ENCODE measurements around the gene OPCML. TPM values are rescaled to one million over a fixed set of nuclear protein-coding genes. Genes with fewer than 3 reads are reported as not detected.

Gene OPCML
- total RNA-seq, 2 donors from 2014 or later = 0.34 TPM; not detected in 1

- Histone ChIP-seq H3K36me3 (no peaks in the 10 kb centered on the region), H3K27ac (no peak overlapping the region), H3K4me1 (replicated peaks) (no peaks in the 10 kb centered on the region), H3K4me3 (no peak overlapping the region), H3K9me3 (no peaks in the 10 kb centered on the region), H3K27me3 (replicated peaks; ENCODE audit: insufficient read depth) (no peaks in the 10 kb centered on the region)
- intact Hi-C loops (cut with DNase I) = no loop called here
- no peak for DNase-seq (ENCODE audit: low spot score)
- 70% methylated on average over 7 of the region's 7 CpGs for WGBS
- TF ChIP-seq POLR2AphosphoS5 (IDR thresholded peaks at IDR 0.05) = no peak
- TF ChIP-seq CTCF (IDR thresholded peaks at IDR 0.05) = no peak
- no peak for TF ChIP-seq POLR2A (IDR thresholded peaks at IDR 0.05)
Observed at GRCh38 chr11:132549001-132549400, 983.3 kb downstream of the OPCML start.

GRCh38 chr11:132544007-132544406 lies 988.3 kb downstream of the OPCML start:
- intact Hi-C loops (cut with DNase I) = no loop called here
- WGBS = 51% methylated on average over 5 of the region's 5 CpGs

GRCh38 chr11:132541794-132542193 lies 990.5 kb downstream of the OPCML start:
- intact Hi-C loops (cut with DNase I) = no loop called here
- no peak overlapping the region for H3K27ac ChIP-seq
- no peaks in the 10 kb centered on the region for H3K9me3 ChIP-seq
- DNase-seq (ENCODE audit: low spot score) = no peak
- H3K27me3 ChIP-seq (replicated peaks; ENCODE audit: insufficient read depth) = no peaks in the 10 kb centered on the region
- TF ChIP-seq POLR2A (IDR thresholded peaks at IDR 0.05) (no peak), CTCF (IDR thresholded peaks at IDR 0.05) (no peak), POLR2AphosphoS5 (IDR thresholded peaks at IDR 0.05) (no peak)
- no peak overlapping the region for H3K4me3 ChIP-seq
- H3K36me3 ChIP-seq = no peaks in the 10 kb centered on the region
- WGBS = 96% methylated on average over 2 of the region's 2 CpGs
- no peaks in the 10 kb centered on the region for H3K4me1 ChIP-seq (replicated peaks)

More at GRCh38 chr11:132544007-132544406, 988.3 kb downstream of the OPCML start:
- Histone ChIP-seq H3K4me1 (replicated peaks) (no peaks in the 10 kb centered on the region), H3K27me3 (replicated peaks; ENCODE audit: insufficient read depth) (no peaks in the 10 kb centered on the region), H3K36me3 (no peaks in the 10 kb centered on the region), H3K9me3 (no peaks in the 10 kb centered on the region), H3K4me3 (no peak overlapping the region), H3K27ac (no peak overlapping the region)
- TF ChIP-seq POLR2A (IDR thresholded peaks at IDR 0.05) (no peak), CTCF (IDR thresholded peaks at IDR 0.05) (no peak), POLR2AphosphoS5 (IDR thresholded peaks at IDR 0.05) (no peak)
- no peak for DNase-seq (ENCODE audit: low spot score)

GRCh38 chr11:132540581-132540980 lies 991.7 kb downstream of the OPCML start:
- Histone ChIP-seq H3K36me3 (no peaks in the 10 kb centered on the region), H3K27ac (no peak overlapping the region), H3K9me3 (no peaks in the 10 kb centered on the region), H3K27me3 (replicated peaks; ENCODE audit: insufficient read depth) (no peaks in the 10 kb centered on the region), H3K4me1 (replicated peaks) (no peaks in the 10 kb centered on the region), H3K4me3 (no peak overlapping the region)
- intact Hi-C loops (cut with DNase I) = no loop called here
- 22% methylated on average over 2 of the region's 2 CpGs for WGBS
- DNase-seq (ENCODE audit: low spot score) = no peak
- TF ChIP-seq CTCF (IDR thresholded peaks at IDR 0.05) (no peak), POLR2A (IDR thresholded peaks at IDR 0.05) (no peak), POLR2AphosphoS5 (IDR thresholded peaks at IDR 0.05) (no peak)

- no peaks in the 10 kb centered on the region for H3K9me3 ChIP-seq
- DNase-seq (ENCODE audit: low spot score) = no peak
- no peak overlapping the region for H3K27ac ChIP-seq
- H3K4me3 ChIP-seq = no peak overlapping the region
- WGBS = 89% methylated on average over 7 of the region's 7 CpGs
- no peaks in the 10 kb centered on the region for H3K27me3 ChIP-seq (replicated peaks; ENCODE audit: insufficient read depth)
- intact Hi-C loops (cut with DNase I) = no loop called here
- TF ChIP-seq POLR2A (IDR thresholded peaks at IDR 0.05) (no peak), CTCF (IDR thresholded peaks at IDR 0.05) (no peak), POLR2AphosphoS5 (IDR thresholded peaks at IDR 0.05) (no peak)
- H3K36me3 ChIP-seq = no peaks in the 10 kb centered on the region
- H3K4me1 ChIP-seq (replicated peaks) = no peaks in the 10 kb centered on the region
Observed at GRCh38 chr11:132539590-132540368, 992.5 kb downstream of the OPCML start.

Data from prostate gland (tissue), 2 donors.